A673 (cell line): ENCODE data around the gene PDC.

Experiments
- CTCF ChIP-seq: fragments of 300-800, 200-600 bp; sonication (generic); conservative IDR thresholded peaks from 2 replicates; pipeline ENCODE4 v1.5.1; 2017; ENCODE audit warnings: low read depth, mild to moderate bottlenecking, antibody characterized with exemption, low read length, moderate library complexity, mixed read lengths
- EZH2 ChIP-seq: fragments of 200-600 bp; sonication (generic); IDR thresholded peaks from 2 replicates; pipeline ENCODE4 v1.6.1; 2017; ENCODE audit warnings: borderline replicate concordance, low read depth, mild to moderate bottlenecking, mixed read lengths, antibody characterized with exemption, low read length; ENCODE audit not compliant: poor library complexity, severe bottlenecking

GRCh38 chr1:186442651-186443375 is 18.1 kb downstream of the PDC start:
- TF ChIP-seq CTCF (no peak), EZH2 (no peak)
